Peyer's patch (tissue), 4 donors: ENCODE measurements around the gene HHIPL1. TPM values are rescaled to one million over a fixed set of nuclear protein-coding genes. Genes with fewer than 3 reads are reported as not detected.
A peak's percentile ranks its signal among the peaks of the same experiment; 100 is the strongest.

Experiments used
- DNase-seq, 3 donors: peaks; one replicate each; pipeline ENCODE4 v3.0.0-alpha.2; 2017 to 2019
- H3K27ac ChIP-seq, 4 donors: fragments of 200-600 bp; sonication (generic); one replicate each; pipeline ENCODE4 v1.5.1; 2016 to 2019
- H3K27me3 ChIP-seq, 2 donors: fragments of 200-600 bp; sonication (generic); one replicate each; pipeline ENCODE4 v1.5.1; 2019
- H3K36me3 ChIP-seq, 3 donors: fragments of 200-600 bp; sonication (generic); one replicate each; pipeline ENCODE4 v1.5.1; 2016 to 2019
- H3K4me1 ChIP-seq, 4 donors: fragments of 200-600 bp; sonication (generic); one replicate each; pipeline ENCODE4 v1.5.1; 2016 to 2019
- H3K4me3 ChIP-seq, 4 donors: fragments of 200-600 bp; sonication (generic); 1 replicate in 3 of 4; 2 replicates in 1 of 4; pipeline ENCODE4 v1.5.1; 2016 to 2019; ENCODE audit warnings: mild to moderate bottlenecking in 1 of 4
- H3K9me3 ChIP-seq, 4 donors: fragments of 200-600 bp; sonication (generic); one replicate each; pipeline ENCODE4 v1.5.1; 2016 to 2019; ENCODE audit warnings: mild to moderate bottlenecking in 1 of 4
- CTCF ChIP-seq, 6 experiments: fragments of 450-650 bp in 4 of 6; fragments of 200-600 bp in 2 of 6; sonication (generic) in 1 of 6; IDR thresholded peaks; one replicate each; pipeline ENCODE4 v1.5.1; 2017 to 2019; ENCODE audit warnings: antibody characterized with exemption in 6 of 6, mild to moderate bottlenecking in 3 of 6, moderate library complexity in 1 of 6
- POLR2A ChIP-seq, 2 donors: fragments of 450-650 bp; IDR thresholded peaks; one replicate each; pipeline ENCODE4 v1.5.1; 2017; ENCODE audit warnings: antibody characterized with exemption in 2 of 2, mild to moderate bottlenecking in 2 of 2, moderate library complexity in 2 of 2
- total RNA-seq, 4 donors: library from RNA; depleted of rRNA; stranded (reverse); fragments of >200 nt; gene quantifications; one replicate each; pipeline ENCODE4 v1.1.0, GENCODE V29; 2016

The HHIPL1 gene
- total RNA-seq, 4 donors from 2014 or later, result 0.88 to 2.5 (median 1.0) TPM

GRCh38 chr14:99685596-99685995 is 40.7 kb downstream of the HHIPL1 start:
- Histone ChIP-seq H3K4me1 (peaks cover 8 to 16% (median 12%) of the 10 kb centered on the region in 4 donors), H3K27ac (no peak overlapping the region), H3K9me3 (no peaks in the 10 kb centered on the region), H3K4me3 (no peak overlapping the region), H3K27me3 (no peaks in the 10 kb centered on the region), H3K36me3 (no peaks in the 10 kb centered on the region)
- peak in 1 of 3 donors; percentile 27 for DNase-seq
- TF ChIP-seq CTCF (IDR thresholded peaks at IDR 0.05), result no peak
- TF ChIP-seq POLR2A (IDR thresholded peaks at IDR 0.05), result no peak

GRCh38 chr14:99686557-99687283 is 41.8 kb downstream of the HHIPL1 start:
- no peaks in the 10 kb centered on the region for H3K9me3 ChIP-seq
- H3K36me3 ChIP-seq, result no peaks in the 10 kb centered on the region
- peaks cover 8 to 16% (median 12%) of the 10 kb centered on the region in 4 donors for H3K4me1 ChIP-seq
- peak in 1 of 3 donors; percentile 9 for DNase-seq
- H3K4me3 ChIP-seq, result no peak overlapping the region
- no peak overlapping the region for H3K27ac ChIP-seq
- H3K27me3 ChIP-seq, result no peaks in the 10 kb centered on the region
- TF ChIP-seq CTCF (IDR thresholded peaks at IDR 0.05), result no peak
- no peak for TF ChIP-seq POLR2A (IDR thresholded peaks at IDR 0.05)

DNA sequence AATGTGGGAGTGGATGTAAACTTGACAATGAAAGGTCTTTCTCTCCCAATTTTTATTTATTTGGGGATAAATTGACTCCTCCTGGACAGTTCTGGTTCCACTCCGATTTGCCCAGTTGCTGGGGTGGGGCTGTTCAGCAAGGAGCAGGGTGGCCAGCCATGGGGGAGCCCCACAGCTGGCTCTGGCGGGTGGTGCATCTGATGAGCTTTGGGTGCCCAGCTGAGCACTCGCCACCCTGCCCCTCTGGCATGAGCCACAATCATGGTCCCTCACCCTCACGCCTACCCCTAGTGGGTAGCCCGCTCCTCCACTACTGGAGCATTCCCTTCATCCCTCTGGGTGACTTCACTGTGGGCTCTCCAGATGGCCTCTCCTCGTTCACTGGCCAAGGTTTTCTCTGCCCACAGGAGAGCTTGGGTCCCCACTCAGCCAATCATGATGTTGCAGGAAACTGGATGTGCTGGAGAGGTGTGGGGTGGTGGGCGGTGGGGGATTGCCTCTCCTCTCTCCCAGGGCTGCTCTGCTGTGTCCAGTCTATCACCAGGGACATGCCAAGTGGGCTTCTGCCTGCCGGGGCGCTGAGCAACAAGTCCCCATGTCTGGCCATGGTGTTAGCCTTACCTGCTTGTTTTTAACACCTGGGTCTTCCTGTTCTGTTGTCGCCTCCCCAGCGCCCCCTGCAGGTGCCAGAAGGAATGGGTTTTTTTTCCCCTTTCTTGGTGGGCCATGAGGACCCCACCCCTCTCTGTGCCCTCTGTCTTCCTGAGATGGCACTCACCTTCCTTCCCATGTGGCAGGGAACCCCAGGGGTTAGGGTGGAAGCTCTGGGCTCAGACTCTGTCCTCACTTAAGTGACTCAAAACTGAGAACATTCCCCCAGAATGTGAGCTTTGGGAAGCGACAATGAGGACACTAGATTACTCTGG is 42.6 kb downstream of the HHIPL1 start:
- TF ChIP-seq CTCF (IDR thresholded peaks at IDR 0.05) (peak in 5 of 6 experiments; percentile 29 to 58 (median 53)), POLR2A (IDR thresholded peaks at IDR 0.05) (no peak)
- DNase-seq, result peak in 1 of 3 donors; percentile 48
- Histone ChIP-seq H3K4me3 (no peak overlapping the region), H3K36me3 (no peaks in the 10 kb centered on the region), H3K27ac (no peak overlapping the region), H3K4me1 (peaks cover 8 to 16% (median 12%) of the 10 kb centered on the region in 4 donors), H3K27me3 (no peaks in the 10 kb centered on the region), H3K9me3 (no peaks in the 10 kb centered on the region)

DNA sequence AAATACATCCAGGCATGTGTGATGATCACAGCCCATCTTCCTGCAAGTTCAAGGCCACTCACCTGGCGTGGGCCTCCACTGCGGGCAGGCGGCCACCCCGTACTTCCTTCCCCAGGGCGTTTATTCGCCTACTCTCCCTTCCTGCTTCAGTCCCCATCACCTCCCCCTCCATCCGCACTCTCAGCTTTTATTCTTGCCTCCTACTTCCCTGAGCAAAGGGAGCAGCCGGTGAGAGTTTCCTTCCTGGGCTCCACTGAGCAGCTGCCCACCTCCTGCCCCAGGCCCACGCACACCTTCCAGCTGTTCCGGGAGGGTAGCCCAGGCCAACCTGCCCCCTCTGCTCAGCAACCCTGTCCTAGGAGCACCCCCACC is 43.3 kb downstream of the HHIPL1 start:
- Histone ChIP-seq H3K27ac (no peak overlapping the region), H3K4me1 (peaks cover 3 to 11% (median 6%) of the 10 kb centered on the region in 4 donors), H3K36me3 (no peaks in the 10 kb centered on the region), H3K27me3 (no peaks in the 10 kb centered on the region), H3K9me3 (no peaks in the 10 kb centered on the region), H3K4me3 (no peak overlapping the region)
- no peak for TF ChIP-seq CTCF (IDR thresholded peaks at IDR 0.05)
- TF ChIP-seq POLR2A (IDR thresholded peaks at IDR 0.05), result no peak
- DNase-seq, result peak in 1 of 3 donors; percentile 11

GRCh38 chr14:99688629-99689028 is 43.7 kb downstream of the HHIPL1 start:
- Histone ChIP-seq H3K36me3 (no peaks in the 10 kb centered on the region), H3K9me3 (no peaks in the 10 kb centered on the region), H3K27ac (no peak overlapping the region), H3K27me3 (no peaks in the 10 kb centered on the region), H3K4me1 (peaks cover 0 to 9% (median 5%) of the 10 kb centered on the region in 4 donors), H3K4me3 (no peak overlapping the region)
- peak in 1 of 3 donors; percentile 25 for DNase-seq
- TF ChIP-seq POLR2A (IDR thresholded peaks at IDR 0.05), result no peak
- TF ChIP-seq CTCF (IDR thresholded peaks at IDR 0.05), result no peak
